SH-SY5Y (cell line): ENCODE measurements around the gene STAT4.

Experiments
- GATA2 ChIP-seq: IDR thresholded peaks from 2 replicates; pipeline ENCODE4 v1.6.1; 2011; ENCODE audit warnings: mild to moderate bottlenecking, low read depth, low read length
- GATA3 ChIP-seq: IDR thresholded peaks from 2 replicates; pipeline ENCODE4 v1.6.1; 2011; ENCODE audit warnings: low read depth, mild to moderate bottlenecking, low read length, moderate library complexity

- TF ChIP-seq GATA2 (no peak), GATA3 (no peak)
These were observed 149.8 kb downstream of the STAT4 start for GRCh38 chr2:191001032-191001431.
